Panc1 (cell line): Measurements from ENCODE around the gene RGS6. TPM values are rescaled to one million over a fixed set of nuclear protein-coding genes. Genes with fewer than 3 reads are reported as not detected.

ENCODE experiments used
- ATAC-seq: fragments of 200-7000 bp; cut with Tn5 transposase; 2 replicates; pipeline ENCODE4 v1.9.1; 2020; ENCODE audit warnings: mild to moderate bottlenecking, moderate library complexity
- BruUV-seq: library from RNA; stranded (reverse); fragments of 400-500 nt; replicated peaks from 2 replicates; lab custom pipeline; 2021; lab: Mats Ljungman, UMichigan
- CTCF ChIA-PET: fragments of 300-600 bp; sonication (Branson Sonifier 250); formaldehyde crosslinking; loops from one replicate; lab custom pipeline; 2022; ENCODE audit warnings: antibody characterized with exemption; lab: Charles Lee
- POLR2A ChIA-PET: fragments of 300-600 bp; sonication (Branson Sonifier 250); formaldehyde crosslinking; loops from one replicate; lab custom pipeline; 2022; ENCODE audit warnings: antibody characterized with exemption; lab: Charles Lee
- DNase-seq: peaks from one replicate; pipeline ENCODE4 v3.0.0-alpha.2; 2010; ENCODE audit warnings: low read depth, low spot score
- H3K27ac ChIP-seq: 2 replicates; pipeline ENCODE4 v1.5.1; 2011; ENCODE audit warnings: mild to moderate bottlenecking, low read length, inconsistent platforms
- H3K27me3 ChIP-seq: fragments of 200-500 bp; sonication (Bioruptor generic); 2 replicates; pipeline ENCODE4 v1.6.0; 2014; ENCODE audit warnings: low read length, inconsistent platforms; ENCODE audit not compliant: control insufficient read depth, insufficient read depth
- H3K36me3 ChIP-seq: fragments of 200-500 bp; sonication (Bioruptor generic); 2 replicates; pipeline ENCODE4 v1.5.1; 2014; ENCODE audit warnings: inconsistent platforms, mild to moderate bottlenecking, low read length, moderate library complexity; ENCODE audit not compliant: control insufficient read depth, insufficient read depth
- H3K4me1 ChIP-seq: 2 replicates; pipeline ENCODE4 v1.5.1; 2011; ENCODE audit warnings: inconsistent platforms, mild to moderate bottlenecking, low read length, moderate library complexity; ENCODE audit not compliant: control insufficient read depth, insufficient read depth
- H3K4me3 ChIP-seq, 2 experiments: 2 replicates each; pipeline ENCODE4 v1.5.1; 2011 to 2012; ENCODE audit warnings: low read depth in 2 of 2, low read length in 2 of 2, mild to moderate bottlenecking in 2 of 2, inconsistent platforms in 1 of 2, moderate library complexity in 1 of 2
- H3K9me3 ChIP-seq: fragments of 200-500 bp; sonication (Bioruptor generic); 2 replicates; pipeline ENCODE4 v1.5.1; 2014; ENCODE audit warnings: low read depth, mild to moderate bottlenecking, inconsistent platforms, low read length, moderate library complexity; ENCODE audit not compliant: control insufficient read depth, insufficient read depth
- CTCF ChIP-seq: fragments of 450-650 bp; IDR thresholded peaks from 2 replicates; pipeline ENCODE4 v1.5.1; 2017; ENCODE audit warnings: mild to moderate bottlenecking
- POLR2AphosphoS5 ChIP-seq: IDR thresholded peaks from 2 replicates; pipeline ENCODE4 v1.6.1; 2012; ENCODE audit warnings: mild to moderate bottlenecking, low read depth, low read length, moderate library complexity
- SIN3A ChIP-seq: IDR thresholded peaks from 2 replicates; pipeline ENCODE4 v1.6.1; 2012; ENCODE audit warnings: low read depth, mild to moderate bottlenecking, low read length, moderate library complexity, borderline replicate concordance; ENCODE audit not compliant: insufficient read depth
- TCF7L2 ChIP-seq: IDR thresholded peaks from 2 replicates; pipeline ENCODE4 v1.6.1; 2011; ENCODE audit warnings: mild to moderate bottlenecking, low read depth, low read length, inconsistent platforms
- in situ Hi-C: cut with HindIII; loops from 2 replicates; pipeline ENCODE4 v1.10.0; 2016; ENCODE audit warnings: low sequenced_read_pairs, low pct_unique_long_range_greater_than_20kb
- intact Hi-C: fragments of 100-400 bp; cut with micrococcal nuclease; formaldehyde crosslinking; loops from one replicate; pipeline ENCODE4 v1.10.0; 2022; ENCODE audit not compliant: unreplicated experiment
- total RNA-seq: library from RNA; stranded (reverse); gene quantifications from one replicate; pipeline ENCODE4 v1.2.1, GENCODE V29; 2021; ENCODE audit not compliant: unreplicated experiment
- TF ChIP-seq, protein P1 (sequence below), 2 experiments: IDR thresholded peaks; 2 replicates each; pipeline ENCODE4 v1.6.1; 2011 to 2012; ENCODE audit warnings: low read depth in 2 of 2, control low read depth in 1 of 2, low read length in 1 of 2, mild to moderate bottlenecking in 1 of 2, moderate library complexity in 1 of 2; ENCODE audit not compliant: insufficient read depth in 1 of 2

The RGS6 gene
- total RNA-seq, 1 experiment from 2014 or later, result not detected

- H3K27ac ChIP-seq, result no peak overlapping the region
- H3K27me3 ChIP-seq, result no peaks in the 10 kb centered on the region
- H3K36me3 ChIP-seq, result no peaks in the 10 kb centered on the region
- CTCF ChIA-PET, result no interaction called here
- in situ Hi-C loops (no loop called here), intact Hi-C loops (no loop called here)
- DNase-seq, result no peak
- ATAC-seq, result no peak
- POLR2A ChIA-PET, result no interaction called here
- TF ChIP-seq SIN3A, result no peak
- no peak for TF ChIP-seq TCF7L2
- no peak for TF ChIP-seq CTCF
- no peak for TF ChIP-seq POLR2AphosphoS5
- TF ChIP-seq, protein P1, sequence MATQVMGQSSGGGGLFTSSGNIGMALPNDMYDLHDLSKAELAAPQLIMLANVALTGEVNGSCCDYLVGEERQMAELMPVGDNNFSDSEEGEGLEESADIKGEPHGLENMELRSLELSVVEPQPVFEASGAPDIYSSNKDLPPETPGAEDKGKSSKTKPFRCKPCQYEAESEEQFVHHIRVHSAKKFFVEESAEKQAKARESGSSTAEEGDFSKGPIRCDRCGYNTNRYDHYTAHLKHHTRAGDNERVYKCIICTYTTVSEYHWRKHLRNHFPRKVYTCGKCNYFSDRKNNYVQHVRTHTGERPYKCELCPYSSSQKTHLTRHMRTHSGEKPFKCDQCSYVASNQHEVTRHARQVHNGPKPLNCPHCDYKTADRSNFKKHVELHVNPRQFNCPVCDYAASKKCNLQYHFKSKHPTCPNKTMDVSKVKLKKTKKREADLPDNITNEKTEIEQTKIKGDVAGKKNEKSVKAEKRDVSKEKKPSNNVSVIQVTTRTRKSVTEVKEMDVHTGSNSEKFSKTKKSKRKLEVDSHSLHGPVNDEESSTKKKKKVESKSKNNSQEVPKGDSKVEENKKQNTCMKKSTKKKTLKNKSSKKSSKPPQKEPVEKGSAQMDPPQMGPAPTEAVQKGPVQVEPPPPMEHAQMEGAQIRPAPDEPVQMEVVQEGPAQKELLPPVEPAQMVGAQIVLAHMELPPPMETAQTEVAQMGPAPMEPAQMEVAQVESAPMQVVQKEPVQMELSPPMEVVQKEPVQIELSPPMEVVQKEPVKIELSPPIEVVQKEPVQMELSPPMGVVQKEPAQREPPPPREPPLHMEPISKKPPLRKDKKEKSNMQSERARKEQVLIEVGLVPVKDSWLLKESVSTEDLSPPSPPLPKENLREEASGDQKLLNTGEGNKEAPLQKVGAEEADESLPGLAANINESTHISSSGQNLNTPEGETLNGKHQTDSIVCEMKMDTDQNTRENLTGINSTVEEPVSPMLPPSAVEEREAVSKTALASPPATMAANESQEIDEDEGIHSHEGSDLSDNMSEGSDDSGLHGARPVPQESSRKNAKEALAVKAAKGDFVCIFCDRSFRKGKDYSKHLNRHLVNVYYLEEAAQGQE (IDR thresholded peaks at IDR 0.05; ENCODE audit: insufficient read depth in 1 of 2, low read depth in 2 of 2, low read length in 1 of 2), result no peak
- BruUV-seq, result no TSS peak
- H3K9me3 ChIP-seq, result no peaks in the 10 kb centered on the region
- no peak overlapping the region for H3K4me3 ChIP-seq
- H3K4me1 ChIP-seq, result no peaks in the 10 kb centered on the region
These were observed 117.2 kb downstream of the RGS6 start for GRCh38 chr14:72049462-72049861.

- no peaks in the 10 kb centered on the region for H3K27me3 ChIP-seq
- H3K27ac ChIP-seq, result no peak overlapping the region
- H3K4me1 ChIP-seq, result no peaks in the 10 kb centered on the region
- no TSS peak for BruUV-seq
- DNase-seq, result no peak
- no peak for TF ChIP-seq POLR2AphosphoS5
- TF ChIP-seq CTCF, result no peak
- TF ChIP-seq SIN3A, result no peak
- TF ChIP-seq TCF7L2, result no peak
- TF ChIP-seq, protein P1 (IDR thresholded peaks at IDR 0.05; ENCODE audit: insufficient read depth in 1 of 2, low read depth in 2 of 2, low read length in 1 of 2), result no peak
- no peak for ATAC-seq
- ChIA-PET POLR2A (no interaction called here), CTCF (no interaction called here)
- no peaks in the 10 kb centered on the region for H3K9me3 ChIP-seq
- no peak overlapping the region for H3K4me3 ChIP-seq
- intact Hi-C loops, result no loop called here
- H3K36me3 ChIP-seq, result no peaks in the 10 kb centered on the region
- in situ Hi-C loops, result no loop called here
These were observed 120.1 kb downstream of the RGS6 start for GRCh38 chr14:72052356-72052755.
